Ishikawa (cell line): Measurements from ENCODE around the gene USHBP1.

Experiments
- CEBPB ChIP-seq: IDR thresholded peaks from 2 replicates; pipeline ENCODE4 v1.6.1; 2012
- CREB1 ChIP-seq: IDR thresholded peaks from 2 replicates; pipeline ENCODE4 v1.6.1; 2012; ENCODE audit warnings: low read depth
- EGR1 ChIP-seq: IDR thresholded peaks from 2 replicates; pipeline ENCODE4 v1.6.1; 2012
- EP300 ChIP-seq: IDR thresholded peaks from 2 replicates; pipeline ENCODE4 v1.6.1; 2012; ENCODE audit warnings: borderline replicate concordance
- FOXM1 ChIP-seq: IDR thresholded peaks from 2 replicates; pipeline ENCODE4 v1.6.1; 2012; ENCODE audit warnings: low read depth, borderline replicate concordance
- NFIC ChIP-seq: IDR thresholded peaks from 2 replicates; pipeline ENCODE4 v1.6.1; 2012
- RAD21 ChIP-seq: IDR thresholded peaks from 2 replicates; pipeline ENCODE4 v1.6.1; 2012; ENCODE audit warnings: low read depth
- TAF1 ChIP-seq: IDR thresholded peaks from 2 replicates; pipeline ENCODE4 v1.6.1; 2012; ENCODE audit warnings: low read depth, mild to moderate bottlenecking
- TCF12 ChIP-seq: IDR thresholded peaks from 2 replicates; pipeline ENCODE4 v1.6.1; 2012; ENCODE audit warnings: low read depth
- TEAD4 ChIP-seq: IDR thresholded peaks from 2 replicates; pipeline ENCODE4 v1.6.1; 2012
- YY1 ChIP-seq: IDR thresholded peaks from 2 replicates; pipeline ENCODE4 v1.6.1; 2012; ENCODE audit warnings: low read depth
- ZBTB7A ChIP-seq: IDR thresholded peaks from 2 replicates; pipeline ENCODE4 v1.6.1; 2012; ENCODE audit warnings: low read depth
- TF ChIP-seq, protein P1 (sequence below): IDR thresholded peaks from 2 replicates; pipeline ENCODE4 v1.6.1; 2012; ENCODE audit warnings: low read depth, mild to moderate bottlenecking
- TF ChIP-seq, protein P2 (sequence below): IDR thresholded peaks from 2 replicates; pipeline ENCODE4 v1.6.1; 2012
- TF ChIP-seq, protein P3 (sequence below): IDR thresholded peaks from 2 replicates; pipeline ENCODE4 v1.6.1; 2012

USHBP1 gene

DNA sequence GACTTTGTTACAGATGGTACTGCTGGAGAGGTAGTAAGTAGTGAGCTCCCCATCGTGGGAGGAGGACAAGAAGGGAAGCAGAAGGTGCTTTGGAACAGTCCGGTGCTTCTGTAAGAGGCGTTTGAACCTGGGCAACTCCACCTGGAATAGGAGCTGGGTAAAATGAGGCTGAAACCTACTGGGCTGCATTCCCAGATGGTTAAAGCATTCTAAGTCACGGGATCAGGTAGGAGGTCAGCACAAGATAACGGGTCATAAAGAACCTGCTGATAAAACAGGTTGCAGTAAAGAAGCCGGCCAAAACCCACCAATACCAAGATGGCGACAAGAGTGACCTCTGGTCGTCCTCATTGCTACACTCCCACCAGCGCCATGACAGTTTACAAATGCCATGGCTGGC lies 22.2 kb upstream of the USHBP1 start:
- no peak for TF ChIP-seq CREB1
- TF ChIP-seq TEAD4 = no peak
- TF ChIP-seq FOXM1 = no peak
- TF ChIP-seq YY1 = no peak
- TF ChIP-seq TAF1 = no peak
- TF ChIP-seq EGR1 = no peak
- no peak for TF ChIP-seq TCF12
- no peak for TF ChIP-seq EP300
- TF ChIP-seq, protein P1, sequence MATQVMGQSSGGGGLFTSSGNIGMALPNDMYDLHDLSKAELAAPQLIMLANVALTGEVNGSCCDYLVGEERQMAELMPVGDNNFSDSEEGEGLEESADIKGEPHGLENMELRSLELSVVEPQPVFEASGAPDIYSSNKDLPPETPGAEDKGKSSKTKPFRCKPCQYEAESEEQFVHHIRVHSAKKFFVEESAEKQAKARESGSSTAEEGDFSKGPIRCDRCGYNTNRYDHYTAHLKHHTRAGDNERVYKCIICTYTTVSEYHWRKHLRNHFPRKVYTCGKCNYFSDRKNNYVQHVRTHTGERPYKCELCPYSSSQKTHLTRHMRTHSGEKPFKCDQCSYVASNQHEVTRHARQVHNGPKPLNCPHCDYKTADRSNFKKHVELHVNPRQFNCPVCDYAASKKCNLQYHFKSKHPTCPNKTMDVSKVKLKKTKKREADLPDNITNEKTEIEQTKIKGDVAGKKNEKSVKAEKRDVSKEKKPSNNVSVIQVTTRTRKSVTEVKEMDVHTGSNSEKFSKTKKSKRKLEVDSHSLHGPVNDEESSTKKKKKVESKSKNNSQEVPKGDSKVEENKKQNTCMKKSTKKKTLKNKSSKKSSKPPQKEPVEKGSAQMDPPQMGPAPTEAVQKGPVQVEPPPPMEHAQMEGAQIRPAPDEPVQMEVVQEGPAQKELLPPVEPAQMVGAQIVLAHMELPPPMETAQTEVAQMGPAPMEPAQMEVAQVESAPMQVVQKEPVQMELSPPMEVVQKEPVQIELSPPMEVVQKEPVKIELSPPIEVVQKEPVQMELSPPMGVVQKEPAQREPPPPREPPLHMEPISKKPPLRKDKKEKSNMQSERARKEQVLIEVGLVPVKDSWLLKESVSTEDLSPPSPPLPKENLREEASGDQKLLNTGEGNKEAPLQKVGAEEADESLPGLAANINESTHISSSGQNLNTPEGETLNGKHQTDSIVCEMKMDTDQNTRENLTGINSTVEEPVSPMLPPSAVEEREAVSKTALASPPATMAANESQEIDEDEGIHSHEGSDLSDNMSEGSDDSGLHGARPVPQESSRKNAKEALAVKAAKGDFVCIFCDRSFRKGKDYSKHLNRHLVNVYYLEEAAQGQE = no peak
- TF ChIP-seq, protein P2, sequence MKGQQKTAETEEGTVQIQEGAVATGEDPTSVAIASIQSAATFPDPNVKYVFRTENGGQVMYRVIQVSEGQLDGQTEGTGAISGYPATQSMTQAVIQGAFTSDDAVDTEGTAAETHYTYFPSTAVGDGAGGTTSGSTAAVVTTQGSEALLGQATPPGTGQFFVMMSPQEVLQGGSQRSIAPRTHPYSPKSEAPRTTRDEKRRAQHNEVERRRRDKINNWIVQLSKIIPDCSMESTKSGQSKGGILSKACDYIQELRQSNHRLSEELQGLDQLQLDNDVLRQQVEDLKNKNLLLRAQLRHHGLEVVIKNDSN = no peak
- no peak for TF ChIP-seq NFIC
- TF ChIP-seq ZBTB7A = no peak
- no peak for TF ChIP-seq RAD21

DNA sequence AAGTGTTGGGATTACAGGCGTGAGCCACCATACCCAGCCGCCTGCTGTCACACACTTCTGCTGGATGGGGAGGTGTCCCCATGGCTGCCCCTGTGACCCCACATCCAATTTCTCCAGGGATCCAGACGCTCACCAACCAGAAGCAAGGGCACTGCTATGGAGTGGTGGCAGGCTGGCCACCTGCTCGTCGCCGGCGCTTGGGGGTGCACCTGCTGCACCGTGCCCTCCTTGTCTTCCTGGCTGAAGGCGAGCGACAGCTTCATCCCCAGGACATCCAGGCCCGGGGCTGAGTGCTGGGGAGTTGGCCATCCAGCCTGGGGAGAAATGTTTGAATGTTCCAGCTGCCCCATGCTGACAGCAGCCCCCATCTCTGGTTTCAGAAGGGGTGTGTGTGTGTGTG lies 21.7 kb upstream of the USHBP1 start:
- TF ChIP-seq, protein P3, sequence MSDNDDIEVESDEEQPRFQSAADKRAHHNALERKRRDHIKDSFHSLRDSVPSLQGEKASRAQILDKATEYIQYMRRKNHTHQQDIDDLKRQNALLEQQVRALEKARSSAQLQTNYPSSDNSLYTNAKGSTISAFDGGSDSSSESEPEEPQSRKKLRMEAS = no peak
- TF ChIP-seq EGR1 = no peak
- no peak for TF ChIP-seq YY1
- TF ChIP-seq RAD21 = no peak
- TF ChIP-seq ZBTB7A = no peak
- no peak for TF ChIP-seq TCF12
- no peak for TF ChIP-seq TAF1
- no peak for TF ChIP-seq NFIC
- TF ChIP-seq, protein P2 = no peak
- TF ChIP-seq FOXM1 = no peak
- TF ChIP-seq TEAD4 = no peak
- no peak for TF ChIP-seq EP300
- TF ChIP-seq CEBPB = no peak
- TF ChIP-seq CREB1 = no peak
- TF ChIP-seq, protein P1 = no peak

DNA sequence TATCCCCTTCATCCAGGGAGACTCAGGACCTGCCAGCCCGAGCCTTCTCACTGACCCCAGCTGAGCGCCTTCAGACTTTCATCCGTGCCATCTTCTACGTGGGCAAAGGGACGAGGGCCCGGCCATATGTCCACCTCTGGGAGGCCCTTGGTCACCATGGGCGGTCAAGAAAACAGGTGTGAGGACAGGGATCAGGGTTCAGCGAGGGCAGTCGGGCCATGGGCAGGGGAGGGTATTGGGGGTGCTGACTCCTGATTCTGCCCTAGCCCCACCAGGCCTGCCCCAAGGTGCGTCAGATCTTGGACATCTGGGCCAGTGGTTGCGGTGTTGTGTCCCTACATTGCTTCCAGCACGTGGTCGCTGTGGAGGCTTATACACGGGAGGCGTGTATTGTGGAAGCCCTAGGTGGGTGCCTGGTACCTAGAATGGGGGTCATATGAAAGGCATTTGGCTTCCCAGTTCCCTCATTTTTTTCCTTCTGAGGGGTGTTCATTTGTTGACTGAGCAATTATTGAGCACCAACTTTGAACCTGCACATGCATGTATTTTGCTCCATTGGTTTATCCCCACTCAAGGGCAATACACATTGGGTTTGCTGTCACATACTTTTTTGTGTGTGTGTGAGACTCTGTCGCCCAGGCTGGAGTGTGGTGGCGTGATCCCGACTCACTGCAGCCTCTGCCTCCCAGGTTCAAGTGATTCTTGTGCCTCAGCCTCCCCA lies 21.0 kb upstream of the USHBP1 start:
- TF ChIP-seq, protein P1 = no peak
- no peak for TF ChIP-seq YY1
- TF ChIP-seq RAD21 = no peak
- TF ChIP-seq CREB1 = no peak
- TF ChIP-seq TEAD4 = no peak

DNA sequence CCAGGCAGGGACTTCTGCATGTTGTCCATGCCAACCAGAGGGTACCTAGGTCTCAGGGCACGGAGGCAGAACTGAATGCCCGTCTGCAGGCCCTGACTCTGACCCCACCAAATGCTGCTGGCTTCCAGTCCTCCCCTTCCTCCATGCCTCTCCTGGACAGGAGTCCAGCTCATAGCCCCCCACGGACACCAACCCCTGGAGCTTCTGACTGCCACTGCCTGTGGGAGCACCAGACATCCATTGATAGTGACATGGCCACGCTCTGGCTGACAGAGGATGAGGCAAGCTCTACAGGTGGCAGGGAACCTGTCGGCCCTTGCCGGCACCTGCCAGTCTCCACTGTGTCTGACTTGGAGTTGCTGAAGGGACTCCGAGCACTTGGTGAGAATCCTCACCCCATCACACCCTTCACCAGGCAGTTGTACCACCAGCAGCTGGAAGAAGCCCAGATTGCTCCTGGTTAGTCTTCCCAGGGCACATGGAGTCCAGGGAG lies 19.0 kb upstream of the USHBP1 start:
- TF ChIP-seq, protein P3 = no peak
- no peak for TF ChIP-seq EP300
- TF ChIP-seq EGR1 = no peak
- no peak for TF ChIP-seq TCF12
- no peak for TF ChIP-seq FOXM1
- TF ChIP-seq, protein P1 = no peak
